NCI-H774 (cell line): Measurements from ENCODE around the gene TAF6L.
A peak's percentile ranks its signal among the peaks of the same experiment; 100 is the strongest.
"Not testable (repeated sequence)": the region's sequence is repeated elsewhere in the genome, so short reads cannot be mapped to it uniquely, and the experiment has no call there.

Source experiments
- DNase-seq: peaks from one replicate; lab custom pipeline; 2025; lab: John Stamatoyannopoulos, UW

Gene TAF6L

DNA sequence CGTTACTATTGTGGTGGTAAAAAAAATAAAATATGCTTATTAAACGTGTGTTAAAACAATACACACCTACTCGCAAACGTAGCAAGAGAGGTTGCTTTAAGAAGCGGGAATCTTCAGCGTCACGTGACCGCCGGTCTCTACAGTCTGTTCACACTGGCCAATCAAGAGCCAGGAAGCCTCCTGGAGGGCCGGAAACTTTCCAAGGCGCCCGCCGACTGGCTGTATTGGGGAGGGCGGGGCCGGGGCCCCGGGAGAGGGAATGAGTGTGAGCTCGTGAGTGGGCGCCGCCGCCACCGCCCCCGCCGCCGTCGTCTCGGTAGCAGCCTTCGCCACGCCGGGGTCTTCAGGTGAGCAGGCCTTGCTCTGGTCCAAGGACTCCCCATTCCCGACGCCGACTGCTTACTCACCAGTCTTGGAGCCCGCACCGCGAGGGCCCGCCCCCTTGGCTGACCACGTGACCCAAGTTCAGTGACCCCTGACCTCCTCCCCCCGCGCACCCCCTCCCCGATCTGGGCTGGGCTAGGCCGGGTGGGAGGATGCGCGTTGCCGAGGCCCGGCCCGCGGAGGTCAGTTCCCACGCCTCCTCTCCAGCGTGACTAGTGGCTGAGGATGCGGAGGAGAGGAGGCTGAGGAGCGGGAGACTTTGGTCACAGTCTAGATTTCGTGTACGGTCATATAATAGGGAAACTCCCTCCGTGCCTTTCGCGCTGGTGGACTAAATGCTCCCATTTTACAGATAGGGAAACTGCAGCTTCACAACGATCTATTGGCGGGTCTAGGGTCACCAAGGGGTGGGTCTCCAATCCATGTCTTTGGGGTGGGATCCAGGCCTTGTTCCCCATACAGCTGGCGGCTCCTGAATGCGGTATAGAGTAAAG is at the start of gene TAF6L:
Gene TAF6L, plus strand, starts transcription at position 253 of the 878 bp plus-strand sequence. CDS start 4,388 bp downstream, outside the sequence.
- DNase-seq, result peak; percentile 98

- no peak for DNase-seq
Observed at GRCh38 chr11:62721994-62722393, 49.2 kb upstream of the TAF6L start.

- DNase-seq, result no peak
Observed at GRCh38 chr11:62724171-62724570, 47.0 kb upstream of the TAF6L start.

- DNase-seq, result no peak
Observed at GRCh38 chr11:62725646-62726045, 45.5 kb upstream of the TAF6L start.

DNA sequence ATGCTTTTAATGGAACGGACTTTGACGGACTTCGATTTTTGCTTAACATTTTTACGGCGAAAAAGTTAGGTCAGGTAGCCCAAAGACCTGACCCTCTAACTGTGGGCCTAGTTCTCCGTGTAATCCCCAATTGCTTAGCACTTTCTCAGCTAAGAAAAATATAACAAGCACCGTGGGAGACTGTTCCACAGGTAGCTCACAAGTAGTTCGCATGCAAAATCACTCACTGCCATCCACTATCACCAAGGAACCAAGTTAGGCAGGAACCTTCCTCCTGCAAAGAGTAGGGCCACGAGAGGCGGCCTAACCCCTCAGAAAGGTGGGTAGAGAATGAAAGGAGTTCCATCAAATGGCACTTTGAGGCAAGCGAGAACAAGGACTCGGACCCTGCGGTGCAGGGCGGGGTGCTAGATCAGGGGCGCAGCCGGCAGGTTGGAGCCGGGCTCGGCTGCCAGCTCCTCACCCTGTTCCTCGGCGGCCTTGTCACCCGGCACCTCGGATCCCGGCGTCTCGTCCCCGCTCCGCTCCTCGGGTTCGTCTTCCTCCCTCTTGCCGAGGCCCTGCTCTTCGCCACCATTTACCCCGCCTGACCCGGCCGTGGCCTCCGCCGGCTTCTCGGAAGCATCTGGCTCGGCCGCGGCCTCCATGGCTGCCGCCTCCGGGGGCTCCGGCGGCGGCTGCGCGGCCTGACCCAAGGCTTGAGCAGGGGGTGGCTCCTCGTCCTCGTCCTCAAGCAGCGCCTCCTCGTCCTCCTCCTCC is 44.9 kb upstream of the TAF6L start:
- no peak for DNase-seq

GRCh38 chr11:62726915-62727164 is 44.4 kb upstream of the TAF6L start:
- no peak for DNase-seq

GRCh38 chr11:62727165-62727871 is 43.9 kb upstream of the TAF6L start, which contains the start of gene HNRNPUL2:
Gene HNRNPUL2 (minus strand): TSS chr11:62727457. CDS start chr11:62727156, 301 bp downstream.
- peak; percentile 100 for DNase-seq

DNA sequence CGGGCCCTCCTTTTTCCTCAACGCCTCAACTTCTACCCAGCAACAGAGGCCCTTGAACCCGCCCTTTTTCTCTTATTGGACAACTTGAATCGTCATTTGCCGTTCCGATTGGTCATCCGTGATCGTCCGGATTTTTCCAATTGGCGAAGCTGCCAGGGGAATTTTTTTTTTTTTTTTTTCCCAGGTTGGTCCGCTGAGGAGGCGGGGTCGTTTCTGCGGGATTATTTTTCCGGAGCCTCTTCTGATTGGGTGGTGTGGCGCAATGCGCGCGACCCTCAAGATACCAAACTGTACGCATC is 43.4 kb upstream of the TAF6L start:
- peak; percentile 98 for DNase-seq

GRCh38 chr11:62728171-62728988 is 42.8 kb upstream of the TAF6L start, which contains the start of gene TTC9C:
Gene TTC9C (plus strand): TSS chr11:62728486. CDS start chr11:62728849, 363 bp downstream.
- DNase-seq, result peak; percentile 74

GRCh38 chr11:62730076-62730475 is 41.1 kb upstream of the TAF6L start:
- not testable (repeated sequence) for DNase-seq

DNA sequence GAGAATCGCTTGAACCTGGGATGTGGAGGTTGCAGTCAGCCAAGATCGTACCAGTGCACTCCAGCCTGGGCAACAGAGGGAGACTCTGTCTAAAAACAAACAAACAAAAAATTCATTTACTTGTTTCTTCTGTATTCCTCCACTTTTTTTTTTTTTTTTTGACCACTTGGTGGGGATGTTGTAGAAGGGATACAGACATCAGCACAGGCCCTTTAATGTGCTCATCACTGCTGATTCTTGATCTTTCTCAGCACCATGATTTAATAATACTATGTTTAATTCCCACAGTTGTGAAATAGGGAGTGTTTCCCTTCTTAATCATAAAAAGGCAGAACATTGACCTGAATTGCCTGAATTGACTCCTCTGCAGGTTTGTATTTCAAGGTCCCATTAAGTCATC is 38.4 kb upstream of the TAF6L start:
- no peak for DNase-seq

DNA sequence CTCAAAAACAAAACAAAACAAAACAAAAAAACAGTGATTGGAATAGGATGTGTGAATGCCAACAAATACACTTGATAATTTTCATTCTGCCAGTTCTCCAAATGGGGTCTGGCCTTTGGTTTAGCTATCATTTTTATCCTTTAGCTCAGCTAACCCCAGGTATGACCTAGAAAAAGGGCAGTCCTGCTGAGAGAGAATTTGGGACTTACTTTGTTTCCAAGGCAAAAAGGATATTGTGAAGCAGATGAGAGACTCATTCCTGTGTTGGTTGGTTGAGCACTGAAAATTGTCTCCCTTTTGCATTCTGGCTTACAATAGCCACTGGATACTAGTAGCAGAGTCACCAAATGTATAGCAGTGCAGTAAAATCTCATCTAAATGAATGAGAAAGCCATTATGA is 34.0 kb upstream of the TAF6L start:
- DNase-seq, result no peak

- DNase-seq, result no peak
Observed at GRCh38 chr11:62747475-62748160, 23.6 kb upstream of the TAF6L start.

GRCh38 chr11:62749931-62750330 is 21.3 kb upstream of the TAF6L start:
- not testable (repeated sequence) for DNase-seq

GRCh38 chr11:62752177-62752785 is 18.9 kb upstream of the TAF6L start:
- no peak for DNase-seq

GRCh38 chr11:62752994-62753735 is 18.0 kb upstream of the TAF6L start:
- no peak for DNase-seq

DNA sequence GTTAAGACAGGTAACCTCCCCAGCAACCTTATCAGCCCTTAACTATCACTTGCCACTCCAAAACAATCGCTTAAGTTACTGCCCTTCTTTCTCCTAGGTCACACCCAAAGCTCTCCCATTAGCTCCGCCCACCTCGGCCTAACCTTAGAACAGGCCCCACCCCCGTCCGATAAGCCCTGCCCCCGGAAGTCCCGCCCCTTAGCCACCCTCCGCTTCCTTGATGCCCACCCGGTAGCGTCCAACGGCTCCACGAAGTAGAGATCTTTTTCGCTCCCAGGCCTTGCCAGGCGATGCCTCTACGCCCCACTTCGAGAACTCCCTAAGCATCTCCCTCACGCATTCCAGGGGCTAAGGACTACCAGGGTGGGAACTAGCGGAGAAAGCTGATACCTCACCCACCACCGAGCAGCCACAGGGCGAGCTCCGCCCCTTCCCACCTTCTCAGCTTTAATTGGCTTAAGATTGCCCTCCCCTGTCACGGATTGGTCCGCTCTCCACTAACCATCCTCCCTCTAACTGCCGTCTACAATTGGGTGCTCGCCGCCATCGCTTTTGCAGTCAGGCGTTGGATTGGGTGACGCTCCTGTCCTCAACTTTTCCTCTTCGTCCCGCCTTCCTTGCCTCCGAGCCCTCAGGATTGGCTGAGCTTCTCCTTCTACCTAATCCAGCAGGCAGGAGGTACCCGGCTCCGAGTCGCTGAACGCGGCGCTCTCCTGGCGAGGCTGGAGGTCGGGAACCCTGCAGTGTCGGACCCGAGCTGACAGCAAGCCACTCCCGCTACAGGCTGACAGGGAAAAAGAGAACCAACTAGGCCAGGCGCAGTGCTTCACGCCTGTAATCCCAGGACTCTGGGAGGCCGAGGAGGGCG is 17.2 kb upstream of the TAF6L start, which contains the start of gene ZBTB3:
Gene ZBTB3, minus strand, starts transcription at position 425 of the 868 bp plus-strand sequence. CDS start 496 bp downstream, outside the sequence.
- DNase-seq, result peak; percentile 99

DNA sequence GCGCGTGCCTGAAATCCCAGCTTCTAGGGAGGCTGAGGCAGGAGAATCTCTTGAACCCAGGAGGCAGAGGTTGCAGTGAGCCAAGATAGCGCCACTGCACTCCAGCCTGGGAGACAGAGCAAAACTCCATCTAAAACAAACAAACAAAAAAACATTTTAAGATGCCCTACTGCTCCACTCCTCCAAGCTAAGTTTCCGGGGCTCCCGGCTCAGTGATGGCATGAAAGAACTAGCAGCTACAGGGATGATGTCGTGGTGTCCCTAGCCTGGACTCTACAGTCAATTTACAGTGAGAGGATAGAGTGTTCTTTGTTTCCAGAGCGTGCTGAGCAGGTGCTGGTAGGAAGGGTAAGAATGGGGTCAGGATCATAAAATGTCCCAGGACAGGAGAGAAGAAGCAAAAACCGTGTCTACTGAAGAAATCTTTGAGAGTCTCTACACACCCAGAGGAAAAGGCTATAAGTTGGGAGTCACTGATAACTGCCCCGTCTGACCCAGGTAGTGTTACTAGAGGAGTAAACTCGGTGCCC is 16.0 kb upstream of the TAF6L start:
- no peak for DNase-seq
